ENCODE measurements around the gene MGAT3. TPM values are rescaled to one million over a fixed set of nuclear protein-coding genes. Genes with fewer than 3 reads are reported as not detected.

MGAT3 gene
- polyA plus RNA-seq, 1 experiment: 0.10 TPM

DNA sequence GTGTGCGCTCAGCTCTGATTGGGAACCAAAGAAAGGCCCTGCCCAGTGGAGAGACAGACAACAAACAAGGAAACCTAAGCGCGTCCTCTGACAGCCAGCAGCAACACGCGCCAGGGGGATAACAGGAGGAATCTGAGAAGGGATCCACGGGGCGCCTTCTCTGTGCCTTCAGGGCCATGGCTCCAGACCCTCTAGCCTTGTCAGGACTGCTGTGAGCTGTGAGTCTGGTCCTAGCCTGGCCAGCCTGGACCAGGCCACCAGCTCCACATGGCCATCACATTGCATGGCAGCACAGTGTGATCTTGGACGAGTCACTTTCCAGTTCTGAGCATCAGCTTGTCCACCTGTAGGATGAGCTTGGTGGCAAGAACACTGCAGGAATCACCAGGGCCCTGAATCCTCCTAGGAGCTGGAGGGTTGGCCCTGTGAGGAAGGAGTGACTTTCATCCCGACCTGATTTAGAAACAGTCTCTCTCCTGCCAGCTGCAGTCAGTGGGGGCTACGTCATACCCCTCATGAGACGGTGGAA, 11.8 kb upstream of the MGAT3 start:
- Histone ChIP-seq H3K9me3 (ENCODE audit: control insufficient read depth, insufficient read depth, low read length) (no peaks in the 10 kb centered on the region; the same call in 1 of the 2 replicates), H3K27me3 (ENCODE audit: control insufficient read depth, insufficient read depth, low read length) (peaks cover 12% of the 10 kb centered on the region), H3K4me3 (ENCODE audit: low read depth, low read length) (no peak overlapping the region), H3K27ac (ENCODE audit: low read depth, low read length) (no peak overlapping the region)
- TF ChIP-seq, protein P1, sequence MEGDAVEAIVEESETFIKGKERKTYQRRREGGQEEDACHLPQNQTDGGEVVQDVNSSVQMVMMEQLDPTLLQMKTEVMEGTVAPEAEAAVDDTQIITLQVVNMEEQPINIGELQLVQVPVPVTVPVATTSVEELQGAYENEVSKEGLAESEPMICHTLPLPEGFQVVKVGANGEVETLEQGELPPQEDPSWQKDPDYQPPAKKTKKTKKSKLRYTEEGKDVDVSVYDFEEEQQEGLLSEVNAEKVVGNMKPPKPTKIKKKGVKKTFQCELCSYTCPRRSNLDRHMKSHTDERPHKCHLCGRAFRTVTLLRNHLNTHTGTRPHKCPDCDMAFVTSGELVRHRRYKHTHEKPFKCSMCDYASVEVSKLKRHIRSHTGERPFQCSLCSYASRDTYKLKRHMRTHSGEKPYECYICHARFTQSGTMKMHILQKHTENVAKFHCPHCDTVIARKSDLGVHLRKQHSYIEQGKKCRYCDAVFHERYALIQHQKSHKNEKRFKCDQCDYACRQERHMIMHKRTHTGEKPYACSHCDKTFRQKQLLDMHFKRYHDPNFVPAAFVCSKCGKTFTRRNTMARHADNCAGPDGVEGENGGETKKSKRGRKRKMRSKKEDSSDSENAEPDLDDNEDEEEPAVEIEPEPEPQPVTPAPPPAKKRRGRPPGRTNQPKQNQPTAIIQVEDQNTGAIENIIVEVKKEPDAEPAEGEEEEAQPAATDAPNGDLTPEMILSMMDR (IDR thresholded peaks at IDR 0.05; ENCODE audit: low read depth, low read length): no peak
- CTCF ChIA-PET: no interaction called here
- no peak for DNase-seq (ENCODE audit: low read depth, low spot score)
- POLR2A ChIA-PET: interaction anchor here (0.8 kb wide), 1 partner anchor 75 kb away, joined by 3 read pairs; no protein-coding TSS in a partner anchor

DNA sequence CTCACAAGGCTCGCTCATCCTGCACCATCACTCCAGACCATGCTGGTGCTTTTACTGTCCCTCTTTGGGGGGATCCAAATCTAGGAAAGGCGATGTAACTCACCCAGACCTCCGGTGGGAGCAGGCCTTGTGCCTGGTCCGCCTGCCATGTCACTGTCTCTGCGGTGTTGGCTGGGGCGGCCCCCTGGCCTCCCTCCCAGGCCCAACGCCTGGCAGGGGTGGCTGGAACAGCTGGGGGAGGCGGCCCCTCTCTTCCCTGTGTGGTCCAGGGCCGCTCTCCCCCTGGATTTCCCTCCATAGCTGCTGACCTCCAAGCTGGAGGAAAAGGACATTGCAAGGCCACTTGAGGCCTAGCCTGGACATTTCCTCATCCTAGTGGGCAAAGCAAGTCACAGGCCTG, 11.1 kb upstream of the MGAT3 start:
- no peak for DNase-seq (ENCODE audit: low read depth, low spot score)
- ChIA-PET POLR2A (no interaction called here), CTCF (no interaction called here)
- Histone ChIP-seq H3K4me3 (ENCODE audit: low read depth, low read length) (no peak overlapping the region), H3K9me3 (ENCODE audit: control insufficient read depth, insufficient read depth, low read length) (no peaks in the 10 kb centered on the region; the same call in 1 of the 2 replicates), H3K27ac (ENCODE audit: low read depth, low read length) (no peak overlapping the region), H3K27me3 (ENCODE audit: control insufficient read depth, insufficient read depth, low read length) (peaks cover 15% of the 10 kb centered on the region)
- TF ChIP-seq, protein P1 (IDR thresholded peaks at IDR 0.05; ENCODE audit: low read depth, low read length): no peak

DNA sequence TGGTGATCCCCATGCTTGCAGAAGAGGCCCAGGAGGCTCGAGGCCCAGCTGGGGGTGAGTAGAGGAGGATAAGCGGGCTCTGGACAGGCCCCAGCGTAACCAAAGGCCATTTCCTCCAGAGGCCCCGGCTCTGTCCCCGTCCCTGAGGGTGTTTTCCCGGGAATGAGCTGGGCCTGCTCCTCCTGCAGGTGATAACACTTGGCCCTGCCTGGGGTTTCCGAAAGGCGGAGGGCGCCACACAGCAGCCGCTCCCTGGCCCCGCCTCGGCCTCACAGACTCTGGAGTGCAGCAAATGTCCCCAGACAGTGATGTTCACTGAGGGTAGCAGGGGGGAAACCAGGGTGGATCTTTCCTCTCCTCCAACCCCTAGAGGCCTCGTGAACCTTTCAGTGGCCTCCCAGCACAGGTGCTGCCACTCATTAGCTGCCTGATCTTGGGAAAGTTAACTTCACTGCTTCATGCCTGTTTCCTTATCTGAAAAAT, 10.5 kb upstream of the MGAT3 start:
- no peak for DNase-seq (ENCODE audit: low read depth, low spot score)
- ChIA-PET CTCF (interaction anchor here (2.0 kb wide), 1 partner anchor 9 kb away, joined by 6 read pairs; no protein-coding TSS in a partner anchor), POLR2A (no interaction called here)
- H3K4me3 ChIP-seq (ENCODE audit: low read depth, low read length): no peak overlapping the region
- no peaks in the 10 kb centered on the region; the same call in 1 of the 2 replicates for H3K9me3 ChIP-seq (ENCODE audit: control insufficient read depth, insufficient read depth, low read length)
- H3K27me3 ChIP-seq (ENCODE audit: control insufficient read depth, insufficient read depth, low read length): peaks cover 20% of the 10 kb centered on the region
- TF ChIP-seq, protein P1 (IDR thresholded peaks at IDR 0.05; ENCODE audit: low read depth, low read length): no peak
- no peak overlapping the region for H3K27ac ChIP-seq (ENCODE audit: low read depth, low read length)

DNA sequence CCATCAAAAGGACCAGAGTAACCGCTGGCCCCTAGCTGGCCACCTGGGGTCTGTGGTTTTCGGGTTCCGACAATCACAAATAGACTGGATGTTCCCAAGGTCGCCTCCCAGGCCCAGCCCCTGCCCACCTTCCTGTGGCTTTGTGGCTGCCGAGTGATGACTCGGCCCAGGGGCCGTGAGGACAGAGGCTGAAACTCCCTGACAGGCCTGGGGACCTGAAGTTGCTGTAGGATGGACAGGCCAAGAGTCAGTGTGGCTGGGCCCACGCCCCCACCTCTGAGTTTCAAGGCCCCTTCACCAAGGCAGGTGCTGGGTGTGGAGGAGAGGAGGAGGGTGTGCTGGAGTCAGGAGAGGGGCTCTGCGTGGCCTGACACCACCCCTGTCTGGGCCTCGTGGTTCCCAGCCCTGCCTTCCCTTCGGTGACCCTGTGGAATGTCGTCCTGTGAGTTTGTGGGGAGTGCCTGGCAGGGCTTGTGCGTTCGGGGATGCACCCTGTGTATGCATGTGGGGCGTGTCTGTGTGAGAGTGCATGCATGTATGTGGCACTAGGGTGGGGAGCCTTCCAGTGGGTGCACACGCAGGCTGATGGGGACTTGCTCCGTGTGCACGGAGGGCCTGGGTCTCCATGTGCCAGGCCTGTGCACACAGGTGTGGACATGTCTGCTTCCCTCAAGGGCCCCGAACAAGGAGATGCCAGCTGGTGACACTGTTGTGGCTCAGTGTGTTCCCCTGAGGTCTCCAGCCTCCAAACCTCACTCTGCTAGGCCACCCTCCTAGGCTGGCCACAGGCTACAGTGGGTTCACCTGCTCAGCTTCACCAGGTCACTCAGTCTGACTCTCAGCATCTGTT, 8.4 kb upstream of the MGAT3 start:
- ChIA-PET CTCF (interaction anchor here (1.0 to 2.0 kb wide), 2 partner anchors 12 to 48 kb away, joined by 6 to 8 read pairs; no protein-coding TSS in a partner anchor), POLR2A (interaction anchor here (0.8 kb wide), 1 partner anchor 129 kb away, joined by 12 read pairs; the partner anchor contains the start of gene RPL3)
- no peak overlapping the region for H3K4me3 ChIP-seq (ENCODE audit: low read depth, low read length)
- H3K27me3 ChIP-seq (ENCODE audit: control insufficient read depth, insufficient read depth, low read length): peaks cover 25% of the 10 kb centered on the region
- H3K9me3 ChIP-seq (ENCODE audit: control insufficient read depth, insufficient read depth, low read length): no peaks in the 10 kb centered on the region; the same call in 1 of the 2 replicates
- TF ChIP-seq, protein P1 (IDR thresholded peaks at IDR 0.05; ENCODE audit: low read depth, low read length): no peak
- no peak overlapping the region for H3K27ac ChIP-seq (ENCODE audit: low read depth, low read length)
- no peak for DNase-seq (ENCODE audit: low read depth, low spot score)

DNA sequence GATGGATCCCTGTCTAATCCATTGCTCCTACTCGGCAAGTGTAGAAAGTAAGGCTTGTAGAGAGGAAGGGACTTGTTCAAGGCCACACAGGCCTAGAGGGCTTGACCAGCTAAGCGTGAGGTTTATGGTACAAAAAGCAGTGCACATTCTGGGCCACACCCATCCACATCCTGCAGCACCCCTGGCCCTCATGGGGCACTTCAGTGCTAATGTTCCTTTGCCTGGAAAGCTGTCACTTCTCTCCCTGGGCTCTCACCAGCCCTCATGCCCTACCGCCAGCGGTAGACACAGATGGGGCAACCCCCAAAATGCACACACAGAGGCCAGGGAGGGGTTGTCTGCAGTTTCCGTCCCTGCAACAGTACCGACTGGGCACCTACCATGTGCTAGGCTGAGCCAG, 7.1 kb upstream of the MGAT3 start:
- H3K27me3 ChIP-seq (ENCODE audit: control insufficient read depth, insufficient read depth, low read length): peaks cover 34% of the 10 kb centered on the region
- H3K27ac ChIP-seq (ENCODE audit: low read depth, low read length): no peak overlapping the region
- no peak for DNase-seq (ENCODE audit: low read depth, low spot score)
- H3K4me3 ChIP-seq (ENCODE audit: low read depth, low read length): no peak overlapping the region
- TF ChIP-seq, protein P1 (IDR thresholded peaks at IDR 0.05; ENCODE audit: low read depth, low read length): no peak
- H3K9me3 ChIP-seq (ENCODE audit: control insufficient read depth, insufficient read depth, low read length): no peaks in the 10 kb centered on the region; the same call in 1 of the 2 replicates
- CTCF ChIA-PET: no interaction called here
- POLR2A ChIA-PET: no interaction called here
